ENCODE measurements around the gene DNAJC3. TPM values are rescaled to one million over a fixed set of nuclear protein-coding genes. Genes with fewer than 3 reads are reported as not detected.

Gene DNAJC3
- polyA plus RNA-seq, 1 donor (not counting 4 experiments of a cell fraction or from before 2014, with no cell fraction given), result 23.8 TPM

DNA sequence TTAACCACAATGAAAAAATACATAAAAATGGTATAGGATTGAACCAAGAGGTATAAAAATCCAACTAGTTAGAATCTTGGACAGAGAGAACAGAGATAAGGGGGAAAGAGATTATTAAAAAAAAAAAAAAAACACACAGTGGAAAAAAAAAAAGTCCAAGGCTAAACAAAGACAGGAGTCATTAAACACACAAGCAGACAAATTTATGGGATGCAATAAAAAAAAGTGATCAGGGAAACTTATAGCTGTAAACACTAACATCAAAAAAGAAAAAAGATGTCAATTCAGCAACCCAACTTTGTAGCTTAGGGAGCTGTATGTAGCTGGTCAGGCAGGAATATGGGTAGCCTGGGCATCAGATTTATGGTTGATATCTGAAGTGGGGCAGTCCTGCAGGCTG, 129.0 kb downstream of the DNAJC3 start:
- Histone ChIP-seq H3K79me2 (ENCODE audit: control insufficient read depth, insufficient read depth, low read length) (no peaks in the 10 kb centered on the region), H3K27ac (ENCODE audit: control insufficient read depth, insufficient read depth, low read length) (no peak overlapping the region), H3K4me3 (ENCODE audit: control insufficient read depth in 2 of 3, extremely low read depth in 1 of 3, insufficient read depth in 2 of 3, low read depth in 1 of 3, low read length in 3 of 3) (no peak overlapping the region), H3K9ac (ENCODE audit: control insufficient read depth, extremely low read depth, insufficient read depth, low read length) (no peak overlapping the region), H2AFZ (ENCODE audit: control insufficient read depth, low read length) (no peak overlapping the region), H3K27me3 (ENCODE audit: control insufficient read depth, extremely low read depth, insufficient read depth, low read length) (no peaks in the 10 kb centered on the region), H3K4me1 (ENCODE audit: control insufficient read depth, extremely low read depth, insufficient read depth, low read length) (no peaks in the 10 kb centered on the region), H3K9me3 (ENCODE audit: control insufficient read depth, low read depth, low read length) (no peaks in the 10 kb centered on the region), H3K36me3 (ENCODE audit: control insufficient read depth in 2 of 2, extremely low read depth in 1 of 2, insufficient read depth in 2 of 2, low read length in 2 of 2) (no peaks in the 10 kb centered on the region), H3K9me1 (ENCODE audit: control insufficient read depth, extremely low read depth, insufficient read depth, low read length) (no peaks in the 10 kb centered on the region), H4K20me1 (ENCODE audit: control insufficient read depth, extremely low read depth, insufficient read depth, low read length) (no peaks in the 10 kb centered on the region), H3K4me2 (ENCODE audit: control insufficient read depth, extremely low read depth, insufficient read depth, low read depth, low read length) (no peak overlapping the region)
- dilution Hi-C loops (cut with MboI; ENCODE audit: extremely low pct_ligation_motif_present, low sequenced_read_pairs), result no loop called here
- no peak for FAIRE-seq
- DNase-seq (ENCODE audit: low read depth, low spot score), result no peak
- no peak for TF ChIP-seq EZH2 (IDR thresholded peaks at IDR 0.05; ENCODE audit: low read length)
- TF ChIP-seq, protein P1, sequence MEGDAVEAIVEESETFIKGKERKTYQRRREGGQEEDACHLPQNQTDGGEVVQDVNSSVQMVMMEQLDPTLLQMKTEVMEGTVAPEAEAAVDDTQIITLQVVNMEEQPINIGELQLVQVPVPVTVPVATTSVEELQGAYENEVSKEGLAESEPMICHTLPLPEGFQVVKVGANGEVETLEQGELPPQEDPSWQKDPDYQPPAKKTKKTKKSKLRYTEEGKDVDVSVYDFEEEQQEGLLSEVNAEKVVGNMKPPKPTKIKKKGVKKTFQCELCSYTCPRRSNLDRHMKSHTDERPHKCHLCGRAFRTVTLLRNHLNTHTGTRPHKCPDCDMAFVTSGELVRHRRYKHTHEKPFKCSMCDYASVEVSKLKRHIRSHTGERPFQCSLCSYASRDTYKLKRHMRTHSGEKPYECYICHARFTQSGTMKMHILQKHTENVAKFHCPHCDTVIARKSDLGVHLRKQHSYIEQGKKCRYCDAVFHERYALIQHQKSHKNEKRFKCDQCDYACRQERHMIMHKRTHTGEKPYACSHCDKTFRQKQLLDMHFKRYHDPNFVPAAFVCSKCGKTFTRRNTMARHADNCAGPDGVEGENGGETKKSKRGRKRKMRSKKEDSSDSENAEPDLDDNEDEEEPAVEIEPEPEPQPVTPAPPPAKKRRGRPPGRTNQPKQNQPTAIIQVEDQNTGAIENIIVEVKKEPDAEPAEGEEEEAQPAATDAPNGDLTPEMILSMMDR (optimal IDR thresholded peaks at IDR 0.05 in 1 of 3, IDR thresholded peaks at IDR 0.05 in 1 of 3, conservative IDR thresholded peaks at IDR 0.05 in 1 of 3; ENCODE audit: extremely low read depth in 1 of 3, insufficient read depth in 2 of 3, low read length in 3 of 3), result no peak

DNA sequence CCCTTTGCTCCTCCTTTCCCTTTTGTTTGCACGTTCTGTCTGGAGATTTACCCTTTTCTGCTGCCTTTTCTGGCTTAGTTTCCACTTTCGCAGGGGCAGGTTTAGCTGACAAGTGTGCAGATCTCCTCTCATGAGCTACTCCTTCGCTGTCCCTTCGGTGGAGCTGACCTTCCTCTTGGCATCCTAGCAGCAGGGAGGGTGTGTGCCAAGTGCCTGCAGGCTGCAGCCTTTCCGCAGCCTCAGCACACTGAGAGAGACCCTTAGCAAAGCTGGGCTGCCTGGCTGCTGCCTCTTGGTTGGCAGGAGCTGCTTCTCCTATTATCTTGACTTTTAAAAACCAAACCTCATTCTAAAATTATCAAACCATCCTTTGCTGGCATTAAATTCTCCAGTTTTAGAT, 132.5 kb downstream of the DNAJC3 start:
- H3K79me2 ChIP-seq (ENCODE audit: control insufficient read depth, insufficient read depth, low read length), result no peaks in the 10 kb centered on the region
- DNase-seq (ENCODE audit: low read depth, low spot score) (no peak), FAIRE-seq (no peak)
- no peak overlapping the region for H3K27ac ChIP-seq (ENCODE audit: control insufficient read depth, insufficient read depth, low read length)
- H3K36me3 ChIP-seq (ENCODE audit: control insufficient read depth in 2 of 2, extremely low read depth in 1 of 2, insufficient read depth in 2 of 2, low read length in 2 of 2), result no peaks in the 10 kb centered on the region
- H3K9me3 ChIP-seq (ENCODE audit: control insufficient read depth, low read depth, low read length), result peaks cover 2% of the 10 kb centered on the region
- no peak overlapping the region for H3K4me3 ChIP-seq (ENCODE audit: control insufficient read depth in 2 of 3, extremely low read depth in 1 of 3, insufficient read depth in 2 of 3, low read depth in 1 of 3, low read length in 3 of 3)
- H3K27me3 ChIP-seq (ENCODE audit: control insufficient read depth, extremely low read depth, insufficient read depth, low read length), result no peaks in the 10 kb centered on the region
- no peaks in the 10 kb centered on the region for H4K20me1 ChIP-seq (ENCODE audit: control insufficient read depth, extremely low read depth, insufficient read depth, low read length)
- no peaks in the 10 kb centered on the region for H3K4me1 ChIP-seq (ENCODE audit: control insufficient read depth, extremely low read depth, insufficient read depth, low read length)
- no peak overlapping the region for H3K9ac ChIP-seq (ENCODE audit: control insufficient read depth, extremely low read depth, insufficient read depth, low read length)
- no peak overlapping the region for H2AFZ ChIP-seq (ENCODE audit: control insufficient read depth, low read length)
- H3K9me1 ChIP-seq (ENCODE audit: control insufficient read depth, extremely low read depth, insufficient read depth, low read length), result no peaks in the 10 kb centered on the region
- TF ChIP-seq EZH2 (IDR thresholded peaks at IDR 0.05; ENCODE audit: low read length), result no peak
- dilution Hi-C loops (cut with MboI; ENCODE audit: extremely low pct_ligation_motif_present, low sequenced_read_pairs), result no loop called here
- H3K4me2 ChIP-seq (ENCODE audit: control insufficient read depth, extremely low read depth, insufficient read depth, low read depth, low read length), result no peak overlapping the region

DNA sequence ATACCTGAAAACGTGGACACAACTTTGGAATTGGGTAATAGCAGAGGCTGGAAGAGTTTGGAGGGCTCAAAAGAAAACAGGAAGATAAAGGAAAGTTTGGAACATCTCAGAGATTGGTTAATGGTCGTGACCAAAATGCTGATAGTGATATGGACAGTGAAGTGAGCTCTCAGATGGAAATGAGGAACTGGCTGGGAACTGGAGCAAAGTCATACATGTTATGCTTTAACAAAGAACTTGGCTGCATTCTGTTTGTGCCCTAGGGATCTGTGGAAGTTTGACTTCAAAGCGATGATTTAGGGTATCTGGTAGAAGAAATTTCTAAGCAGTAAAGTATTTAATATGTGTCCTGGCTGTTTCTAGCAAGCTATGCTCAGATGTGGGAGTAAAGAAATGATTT, 136.2 kb downstream of the DNAJC3 start:
- DNase-seq (ENCODE audit: low read depth, low spot score) (no peak), FAIRE-seq (no peak)
- Histone ChIP-seq H3K79me2 (ENCODE audit: control insufficient read depth, insufficient read depth, low read length) (no peaks in the 10 kb centered on the region), H3K4me1 (ENCODE audit: control insufficient read depth, extremely low read depth, insufficient read depth, low read length) (no peaks in the 10 kb centered on the region), H3K9me3 (ENCODE audit: control insufficient read depth, low read depth, low read length) (peaks cover 2% of the 10 kb centered on the region), H3K27ac (ENCODE audit: control insufficient read depth, insufficient read depth, low read length) (no peak overlapping the region), H3K9ac (ENCODE audit: control insufficient read depth, extremely low read depth, insufficient read depth, low read length) (no peak overlapping the region), H3K36me3 (ENCODE audit: control insufficient read depth in 2 of 2, extremely low read depth in 1 of 2, insufficient read depth in 2 of 2, low read length in 2 of 2) (no peaks in the 10 kb centered on the region), H4K20me1 (ENCODE audit: control insufficient read depth, extremely low read depth, insufficient read depth, low read length) (no peaks in the 10 kb centered on the region), H3K27me3 (ENCODE audit: control insufficient read depth, extremely low read depth, insufficient read depth, low read length) (no peaks in the 10 kb centered on the region), H3K4me3 (ENCODE audit: control insufficient read depth in 2 of 3, extremely low read depth in 1 of 3, insufficient read depth in 2 of 3, low read depth in 1 of 3, low read length in 3 of 3) (no peak overlapping the region), H3K4me2 (ENCODE audit: control insufficient read depth, extremely low read depth, insufficient read depth, low read depth, low read length) (no peak overlapping the region), H2AFZ (ENCODE audit: control insufficient read depth, low read length) (no peak overlapping the region), H3K9me1 (ENCODE audit: control insufficient read depth, extremely low read depth, insufficient read depth, low read length) (no peaks in the 10 kb centered on the region)
- dilution Hi-C loops (cut with MboI; ENCODE audit: extremely low pct_ligation_motif_present, low sequenced_read_pairs), result no loop called here
- TF ChIP-seq, protein P1 (optimal IDR thresholded peaks at IDR 0.05 in 1 of 3, IDR thresholded peaks at IDR 0.05 in 1 of 3, conservative IDR thresholded peaks at IDR 0.05 in 1 of 3; ENCODE audit: extremely low read depth in 1 of 3, insufficient read depth in 2 of 3, low read length in 3 of 3), result no peak
